GM12891 (cell line): ENCODE measurements around the gene RRM2.

Source experiments
- POLR2A ChIP-seq: IDR thresholded peaks from 2 replicates; pipeline ENCODE4 v1.6.1; 2011; ENCODE audit warnings: low read depth, low read length, control low read depth
- POLR2AphosphoS5 ChIP-seq: IDR thresholded peaks from 2 replicates; pipeline ENCODE4 v1.6.1; 2011; ENCODE audit warnings: low read depth, low read length, control low read depth

GRCh38 chr2:10170256-10170655 is 47.7 kb downstream of the RRM2 start:
- no peak for TF ChIP-seq POLR2AphosphoS5
- no peak for TF ChIP-seq POLR2A
